ENCODE results near the gene CDK14.

The CDK14 gene

GRCh38 chr7:90642978-90643377 is 46.9 kb downstream of the CDK14 start:
- no peak for TF ChIP-seq CTCF (IDR thresholded peaks at IDR 0.05; ENCODE audit: extremely low read depth, insufficient read depth, missing control alignments)
- DNase-seq (ENCODE audit: low spot score), result no peak
- in situ Hi-C loops (cut with MboI; ENCODE audit: low pct_unique_long_range_greater_than_20kb, low sequenced_read_pairs, unreplicated experiment), result no loop called here

GRCh38 chr7:90645784-90646183 is 49.7 kb downstream of the CDK14 start:
- no peak for TF ChIP-seq CTCF (IDR thresholded peaks at IDR 0.05; ENCODE audit: extremely low read depth, insufficient read depth, missing control alignments)

GRCh38 chr7:90648107-90648506 is 52.0 kb downstream of the CDK14 start:
- in situ Hi-C loops (cut with MboI; ENCODE audit: low pct_unique_long_range_greater_than_20kb, low sequenced_read_pairs, unreplicated experiment), result no loop called here
- no peak for DNase-seq (ENCODE audit: low spot score)
- no peak for TF ChIP-seq CTCF (IDR thresholded peaks at IDR 0.05; ENCODE audit: extremely low read depth, insufficient read depth, missing control alignments)

More at GRCh38 chr7:90645784-90646183, 49.7 kb downstream of the CDK14 start:
- DNase-seq (ENCODE audit: low spot score), result peak; percentile 16
- in situ Hi-C loops (cut with MboI; ENCODE audit: low pct_unique_long_range_greater_than_20kb, low sequenced_read_pairs, unreplicated experiment), result no loop called here

GRCh38 chr7:90648834-90649233 is 52.7 kb downstream of the CDK14 start:
- no peak for TF ChIP-seq CTCF (IDR thresholded peaks at IDR 0.05; ENCODE audit: extremely low read depth, insufficient read depth, missing control alignments)
- in situ Hi-C loops (cut with MboI; ENCODE audit: low pct_unique_long_range_greater_than_20kb, low sequenced_read_pairs, unreplicated experiment), result no loop called here
- no peak for DNase-seq (ENCODE audit: low spot score)

GRCh38 chr7:90654718-90655427 is 58.8 kb downstream of the CDK14 start:
- in situ Hi-C loops (cut with MboI; ENCODE audit: low pct_unique_long_range_greater_than_20kb, low sequenced_read_pairs, unreplicated experiment), result no loop called here
- DNase-seq (ENCODE audit: low spot score), result no peak
- TF ChIP-seq CTCF (IDR thresholded peaks at IDR 0.05; ENCODE audit: extremely low read depth, insufficient read depth, missing control alignments), result no peak

GRCh38 chr7:90655566-90655965 is 59.4 kb downstream of the CDK14 start:
- in situ Hi-C loops (cut with MboI; ENCODE audit: low pct_unique_long_range_greater_than_20kb, low sequenced_read_pairs, unreplicated experiment), result no loop called here
- TF ChIP-seq CTCF (IDR thresholded peaks at IDR 0.05; ENCODE audit: extremely low read depth, insufficient read depth, missing control alignments), result no peak
- peak; percentile 9 for DNase-seq (ENCODE audit: low spot score)
